Erythroblast (primary cell): ENCODE measurements around the gene PRRC2C.

ENCODE experiments used
- GATA1 ChIP-seq: IDR thresholded peaks from 2 replicates; pipeline ENCODE4 v1.6.1; 2011; ENCODE audit warnings: low read depth, mild to moderate bottlenecking, control low read depth, low read length, moderate library complexity
- POLR2A ChIP-seq: IDR thresholded peaks from 2 replicates; pipeline ENCODE4 v1.6.1; 2011; ENCODE audit warnings: mild to moderate bottlenecking, low read length

GRCh38 chr1:171616586-171616985 is 131.3 kb downstream of the PRRC2C start:
- TF ChIP-seq POLR2A (no peak), GATA1 (no peak)
